ENCODE results near the gene ACSBG1. TPM values are rescaled to one million over a fixed set of nuclear protein-coding genes. Genes with fewer than 3 reads are reported as not detected.

Gene ACSBG1
- total and polyA plus RNA-seq, 10 of the 15 experiments (the other 5 are each of a cell fraction or from before 2014, with no cell fraction given), result 0.11 to 0.75 (median 0.42) TPM

- TF ChIP-seq IKZF2 (IDR thresholded peaks at IDR 0.05) (no peak), CEBPB (IDR thresholded peaks at IDR 0.05; ENCODE audit: borderline replicate concordance in 1 of 2, low read depth in 2 of 2, low read length in 2 of 2) (no peak)
These were observed 21.6 kb downstream of the ACSBG1 start (continued) for GRCh38 chr15:78212546-78213424.

GRCh38 chr15:78212008-78212407 is 22.4 kb downstream of the ACSBG1 start:
- no peak overlapping the region for H3K4me3 ChIP-seq
- no peak overlapping the region for H3K4me2 ChIP-seq (ENCODE audit: control insufficient read depth, insufficient read depth)
- H3K9ac ChIP-seq (ENCODE audit: control insufficient read depth, insufficient read depth, low read length), result no peak overlapping the region
- POLR2A ChIA-PET, result interaction anchor here (0.8 kb wide), 1 partner anchor 27 kb away, joined by 3 read pairs; no protein-coding TSS in a partner anchor
- ATAC-seq (no peak), DNase-seq (ENCODE audit: low read depth, low spot score) (no peak), FAIRE-seq (no peak)
- CTCF ChIA-PET, result interaction anchor here (1.0 to 3.8 kb wide), 4 partner anchors 11 to 29 kb away, joined by 4 to 15 read pairs (median 8); no protein-coding TSS in a partner anchor
- intact Hi-C loops (cut with micrococcal nuclease; ENCODE audit: unreplicated experiment), result no loop called here
- H4K20me1 ChIP-seq (ENCODE audit: control insufficient read depth, insufficient read depth), result no peaks in the 10 kb centered on the region
- RAD21 ChIA-PET (ENCODE audit: unreplicated experiment), result no interaction called here
- no TSS peak for BruUV-seq (replicated peaks)
- no peaks in the 10 kb centered on the region for H3K27me3 ChIP-seq (replicated peaks in 1 of 2; ENCODE audit: control insufficient read depth in 2 of 2, insufficient read depth in 2 of 2, low read length in 1 of 2)
- no peaks in the 10 kb centered on the region for H3K79me2 ChIP-seq (ENCODE audit: control insufficient read depth, insufficient read depth, low read length)
- in situ Hi-C loops (cut with MboI), result no loop called here
- no peak overlapping the region for H2AFZ ChIP-seq (ENCODE audit: control insufficient read depth, low read depth, low read length)
- no peaks in the 10 kb centered on the region for H3K36me3 ChIP-seq (ENCODE audit: control insufficient read depth in 2 of 2, insufficient read depth in 2 of 2, low read length in 1 of 2)
- H3K27ac ChIP-seq (ENCODE audit: control insufficient read depth, insufficient read depth), result no peak overlapping the region
- SMC1A ChIA-PET (ENCODE audit: uncharacterized antibody, unreplicated experiment), result interaction anchor here (0.6 to 1.2 kb wide), 2 partner anchors 16 to 28 kb away, joined by 3 read pairs; no protein-coding TSS in a partner anchor
- WGBS (ENCODE audit: insufficient coverage, insufficient replicate concordance, low lambda C conversion rate, missing lambda C conversion rate), result 45% methylated on average over 10 of the region's 10 CpGs
- no peaks in the 10 kb centered on the region for H3K4me1 ChIP-seq (ENCODE audit: control insufficient read depth, insufficient read depth, low read length)
- no peaks in the 10 kb centered on the region for H3K9me3 ChIP-seq (replicated peaks; ENCODE audit: control insufficient read depth, insufficient read depth, low read length)
- TF ChIP-seq SREBF2 (IDR thresholded peaks at IDR 0.05; ENCODE audit: low read length) (no peak), STAT3 (IDR thresholded peaks at IDR 0.05; ENCODE audit: low read depth, low read length) (no peak), POLR2AphosphoS5 (IDR thresholded peaks at IDR 0.05; ENCODE audit: low read length) (no peak), DPF2 (IDR thresholded peaks at IDR 0.05) (no peak), PRDM15 (CRISPR knock-in tag; IDR thresholded peaks at IDR 0.05) (no peak), ZNF24 (IDR thresholded peaks at IDR 0.05) (no peak), RAD51 (IDR thresholded peaks at IDR 0.05) (no peak), ZNF217 (IDR thresholded peaks at IDR 0.05) (no peak), ETV6 (conservative IDR thresholded peaks at IDR 0.05 in 1 of 2, IDR thresholded peaks at IDR 0.05 in 1 of 2; ENCODE audit: borderline replicate concordance in 1 of 2, low read depth in 1 of 2) (no peak), KDM1A (IDR thresholded peaks at IDR 0.05; ENCODE audit: borderline replicate concordance) (no peak), HCFC1 (IDR thresholded peaks at IDR 0.05; ENCODE audit: low read length) (no peak), IRF3 (IDR thresholded peaks at IDR 0.05) (no peak), IKZF2 (IDR thresholded peaks at IDR 0.05) (no peak), HDAC6 (IDR thresholded peaks at IDR 0.05; ENCODE audit: unreplicated experiment) (no peak)

All from GM12878 (cell line).